ENCODE measurements around the gene LRP1B. TPM values are rescaled to one million over a fixed set of nuclear protein-coding genes. Genes with fewer than 3 reads are reported as not detected.

The LRP1B gene
- total RNA-seq, 8 experiments from 2014 or later, result 0.04 to 31.2 (median 11.5) TPM

GRCh38 chr2:141704541-141704940 is 426.3 kb downstream of the LRP1B start:
- no peak overlapping the region for H3K4me3 ChIP-seq
- H3K27ac ChIP-seq, result no peak overlapping the region
- in situ Hi-C loops (cut with MboI; ENCODE audit: low pct_unique_long_range_greater_than_20kb in 2 of 9, low sequenced_read_pairs in 9 of 9, unreplicated experiment in 9 of 9), result no loop called here
- peaks cover 0 to 3% of the 10 kb centered on the region in 2 donors for H3K4me1 ChIP-seq (replicated peaks in 1 of 2)
- ATAC-seq (replicated peaks in 6 of 8), result peak in 1 of 8 experiments; percentile 37
- 0 to 100% (median 90%) methylated on average over 1 to 2 of the region's 2 CpGs; no CpG with 5 or more reads in 2 of the 10 experiments for WGBS, 10 experiments

GRCh38 chr2:141703501-141703900 is 427.3 kb downstream of the LRP1B start:
- in situ Hi-C loops (cut with MboI; ENCODE audit: low pct_unique_long_range_greater_than_20kb in 2 of 9, low sequenced_read_pairs in 9 of 9, unreplicated experiment in 9 of 9), result no loop called here
- Histone ChIP-seq H3K27ac (peak overlapping the region in 1 of 2 donors; percentile 31), H3K4me1 (replicated peaks in 1 of 2) (peaks cover 0 to 3% of the 10 kb centered on the region in 2 donors), H3K4me3 (no peak overlapping the region)
- 0 to 100% (median 58%) methylated on average over 1 to 3 of the region's 3 CpGs; no CpG with 5 or more reads in 1 of the 10 experiments for WGBS, 10 experiments
- ATAC-seq (replicated peaks in 6 of 8), result peak in 1 of 8 experiments; percentile 32

GRCh38 chr2:141701618-141702017 is 429.2 kb downstream of the LRP1B start:
- no peak overlapping the region for H3K4me3 ChIP-seq
- WGBS, 10 experiments, result 0 to 94% (median 51%) methylated on average over 2 to 3 of the region's 3 CpGs; no CpG with 5 or more reads in 1 of the 10 experiments
- H3K4me1 ChIP-seq (replicated peaks in 1 of 2), result peaks cover 0 to 3% of the 10 kb centered on the region in 2 donors
- in situ Hi-C loops (cut with MboI; ENCODE audit: low pct_unique_long_range_greater_than_20kb in 2 of 9, low sequenced_read_pairs in 9 of 9, unreplicated experiment in 9 of 9), result no loop called here
- no peak overlapping the region for H3K27ac ChIP-seq
- ATAC-seq (replicated peaks in 6 of 8), result no peak

GRCh38 chr2:141699573-141699972 is 431.2 kb downstream of the LRP1B start:
- peaks cover 0 to 3% of the 10 kb centered on the region in 2 donors for H3K4me1 ChIP-seq (replicated peaks in 1 of 2)
- no peak overlapping the region for H3K4me3 ChIP-seq
- 40 to 100% (median 95%) methylated on average over 2 to 4 of the region's 4 CpGs; no CpG with 5 or more reads in 1 of the 10 experiments for WGBS, 10 experiments
- in situ Hi-C loops (cut with MboI; ENCODE audit: low pct_unique_long_range_greater_than_20kb in 2 of 9, low sequenced_read_pairs in 9 of 9, unreplicated experiment in 9 of 9), result no loop called here
- no peak overlapping the region for H3K27ac ChIP-seq
- no peak for ATAC-seq (replicated peaks in 6 of 8)

GRCh38 chr2:141698500-141698899 is 432.3 kb downstream of the LRP1B start:
- WGBS, 10 experiments, result 0 to 93% (median 76%) methylated on average over 1 to 2 of the region's 2 CpGs
- in situ Hi-C loops (cut with MboI; ENCODE audit: low pct_unique_long_range_greater_than_20kb in 2 of 9, low sequenced_read_pairs in 9 of 9, unreplicated experiment in 9 of 9), result no loop called here
- Histone ChIP-seq H3K4me3 (no peak overlapping the region), H3K4me1 (replicated peaks in 1 of 2) (peaks cover 0 to under 1% of the 10 kb centered on the region in 2 donors), H3K27ac (no peak overlapping the region)
- no peak for ATAC-seq (replicated peaks in 6 of 8)

- WGBS, 10 experiments, result 10 to 100% (median 88%) methylated on average over 1 to 3 of the region's 3 CpGs
- in situ Hi-C loops (cut with MboI; ENCODE audit: low pct_unique_long_range_greater_than_20kb in 2 of 9, low sequenced_read_pairs in 9 of 9, unreplicated experiment in 9 of 9), result no loop called here
- no peak for ATAC-seq (replicated peaks in 6 of 8)
Observed at GRCh38 chr2:141697035-141697434, 433.8 kb downstream of the LRP1B start.

GRCh38 chr2:141694180-141694579 is 436.6 kb downstream of the LRP1B start:
- no peak overlapping the region for H3K4me3 ChIP-seq
- in situ Hi-C loops (cut with MboI; ENCODE audit: low pct_unique_long_range_greater_than_20kb in 2 of 9, low sequenced_read_pairs in 9 of 9, unreplicated experiment in 9 of 9), result no loop called here
- no peaks in the 10 kb centered on the region for H3K4me1 ChIP-seq (replicated peaks in 1 of 2)
- 0 to 90% (median 83%) methylated on average over 1 to 2 of the region's 2 CpGs; no CpG with 5 or more reads in 1 of the 10 experiments for WGBS, 10 experiments
- H3K27ac ChIP-seq, result no peak overlapping the region
- no peak for ATAC-seq (replicated peaks in 6 of 8)

More at GRCh38 chr2:141697035-141697434, 433.8 kb downstream of the LRP1B start:
- Histone ChIP-seq H3K27ac (no peak overlapping the region), H3K4me3 (no peak overlapping the region), H3K4me1 (replicated peaks in 1 of 2) (no peaks in the 10 kb centered on the region)

GRCh38 chr2:141692829-141693228 is 438.0 kb downstream of the LRP1B start:
- H3K27ac ChIP-seq, result no peak overlapping the region
- in situ Hi-C loops (cut with MboI; ENCODE audit: low pct_unique_long_range_greater_than_20kb in 2 of 9, low sequenced_read_pairs in 9 of 9, unreplicated experiment in 9 of 9), result no loop called here
- no peak overlapping the region for H3K4me3 ChIP-seq
- no peaks in the 10 kb centered on the region for H3K4me1 ChIP-seq (replicated peaks in 1 of 2)
- ATAC-seq (replicated peaks in 6 of 8), result no peak
- WGBS, 10 experiments, result 0 to 100% (median 72%) methylated on average over 1 to 2 of the region's 2 CpGs

- 0 to 100% (median 71%) methylated on average over 1 to 2 of the region's 2 CpGs; no CpG with 5 or more reads in 1 of the 10 experiments for WGBS, 10 experiments
- H3K27ac ChIP-seq, result no peak overlapping the region
- no peak overlapping the region for H3K4me3 ChIP-seq
- H3K4me1 ChIP-seq (replicated peaks in 1 of 2), result no peaks in the 10 kb centered on the region
- ATAC-seq (replicated peaks in 6 of 8), result no peak
- in situ Hi-C loops (cut with MboI; ENCODE audit: low pct_unique_long_range_greater_than_20kb in 2 of 9, low sequenced_read_pairs in 9 of 9, unreplicated experiment in 9 of 9), result no loop called here
Observed at GRCh38 chr2:141676139-141676538, 454.7 kb downstream of the LRP1B start.

- in situ Hi-C loops (cut with MboI; ENCODE audit: low pct_unique_long_range_greater_than_20kb in 2 of 9, low sequenced_read_pairs in 9 of 9, unreplicated experiment in 9 of 9), result no loop called here
- Histone ChIP-seq H3K4me1 (replicated peaks in 1 of 2) (no peaks in the 10 kb centered on the region), H3K4me3 (no peak overlapping the region), H3K27ac (no peak overlapping the region)
- no peak for ATAC-seq (replicated peaks in 6 of 8)
Observed at GRCh38 chr2:141666191-141666590, 464.6 kb downstream of the LRP1B start.

GRCh38 chr2:141660232-141660631 is 470.6 kb downstream of the LRP1B start:
- in situ Hi-C loops (cut with MboI; ENCODE audit: low pct_unique_long_range_greater_than_20kb in 2 of 9, low sequenced_read_pairs in 9 of 9, unreplicated experiment in 9 of 9), result no loop called here

GRCh38 chr2:141654311-141654710 is 476.5 kb downstream of the LRP1B start:
- WGBS, 10 experiments, result 67 to 100% (median 90%) methylated on average over 1 of the region's 1 CpG; no CpG with 5 or more reads in 6 of the 10 experiments
- H3K27ac ChIP-seq, result no peak overlapping the region
- no peak for ATAC-seq (replicated peaks in 6 of 8)
- in situ Hi-C loops (cut with MboI; ENCODE audit: low pct_unique_long_range_greater_than_20kb in 2 of 9, low sequenced_read_pairs in 9 of 9, unreplicated experiment in 9 of 9), result no loop called here
- H3K4me1 ChIP-seq (replicated peaks in 1 of 2), result peaks cover 0 to 3% of the 10 kb centered on the region in 2 donors
- H3K4me3 ChIP-seq, result no peak overlapping the region

More at GRCh38 chr2:141660232-141660631, 470.6 kb downstream of the LRP1B start:
- H3K4me3 ChIP-seq, result no peak overlapping the region
- H3K4me1 ChIP-seq (replicated peaks in 1 of 2), result no peaks in the 10 kb centered on the region
- 70 to 100% (median 82%) methylated on average over 1 to 7 of the region's 8 CpGs; no CpG with 5 or more reads in 5 of the 10 experiments for WGBS, 10 experiments
- no peak overlapping the region for H3K27ac ChIP-seq
- no peak for ATAC-seq (replicated peaks in 6 of 8)

GRCh38 chr2:141653184-141653583 is 477.6 kb downstream of the LRP1B start:
- H3K27ac ChIP-seq, result no peak overlapping the region
- H3K4me3 ChIP-seq, result no peak overlapping the region
- WGBS, 10 experiments, result 0 to 83% (median 60%) methylated on average over 1 to 2 of the region's 2 CpGs; no CpG with 5 or more reads in 2 of the 10 experiments
- ATAC-seq (replicated peaks in 6 of 8), result peak in 3 of 8 experiments; percentile 30 to 58 (median 55)
- in situ Hi-C loops (cut with MboI; ENCODE audit: low pct_unique_long_range_greater_than_20kb in 2 of 9, low sequenced_read_pairs in 9 of 9, unreplicated experiment in 9 of 9), result no loop called here
- peaks cover 0 to 3% of the 10 kb centered on the region in 2 donors for H3K4me1 ChIP-seq (replicated peaks in 1 of 2)

GRCh38 chr2:141652308-141652707 is 478.5 kb downstream of the LRP1B start:
- Histone ChIP-seq H3K27ac (no peak overlapping the region), H3K4me3 (no peak overlapping the region), H3K4me1 (replicated peaks in 1 of 2) (peaks cover 0 to 3% of the 10 kb centered on the region in 2 donors)
- ATAC-seq (replicated peaks in 6 of 8), result no peak
- in situ Hi-C loops (cut with MboI; ENCODE audit: low pct_unique_long_range_greater_than_20kb in 2 of 9, low sequenced_read_pairs in 9 of 9, unreplicated experiment in 9 of 9), result no loop called here
